GM23338 (cell line): ENCODE data around the gene KPNA5. TPM values are rescaled to one million over a fixed set of nuclear protein-coding genes. Genes with fewer than 3 reads are reported as not detected.
"Not testable (repeated sequence)": the region's sequence is repeated elsewhere in the genome, so short reads cannot be mapped to it uniquely, and the experiment has no call there.

ENCODE experiments used
- ATAC-seq: fragments of 200-7000 bp; cut with Tn5 transposase; 3 replicates; pipeline ENCODE4 v1.9.1; 2020
- DNase-seq: peaks from one replicate; pipeline ENCODE4 v3.0.0-alpha.2; 2015; ENCODE audit warnings: low spot score
- H2AFZ ChIP-seq: fragments of 200-600 bp; sonication (generic); 2 replicates; pipeline ENCODE4 v1.8.0; 2016; ENCODE audit warnings: antibody characterized with exemption, mild to moderate bottlenecking, moderate library complexity
- H3F3A ChIP-seq: fragments of 200-600 bp; sonication (generic); replicated peaks from 2 replicates; pipeline ENCODE4 v1.8.0; 2017; ENCODE audit warnings: antibody characterized with exemption, mixed run types, low read depth
- H3K27ac ChIP-seq: fragments of 200-600 bp; sonication (generic); 2 replicates; pipeline ENCODE4 v1.6.1; 2016; ENCODE audit warnings: low read depth
- H3K27me3 ChIP-seq: fragments of 200-600 bp; sonication (generic); 2 replicates; pipeline ENCODE4 v1.8.0; 2016; ENCODE audit warnings: mild to moderate bottlenecking, mixed run types, moderate library complexity; ENCODE audit not compliant: insufficient read depth
- H3K36me3 ChIP-seq: fragments of 200-600 bp; sonication (generic); 2 replicates; pipeline ENCODE4 v1.8.0; 2016; ENCODE audit warnings: mild to moderate bottlenecking; ENCODE audit not compliant: insufficient read depth
- H3K4me1 ChIP-seq: fragments of 200-600 bp; sonication (generic); 2 replicates; pipeline ENCODE4 v1.8.0; 2016; ENCODE audit warnings: mild to moderate bottlenecking, moderate library complexity; ENCODE audit not compliant: insufficient read depth
- H3K4me2 ChIP-seq: fragments of 200-600 bp; sonication (generic); 2 replicates; pipeline ENCODE4 v1.7.1; 2017; ENCODE audit warnings: mixed run types
- H3K4me3 ChIP-seq: fragments of 200-600 bp; sonication (generic); 2 replicates; pipeline ENCODE4 v1.6.1; 2016; ENCODE audit warnings: mixed run types
- H3K79me2 ChIP-seq: fragments of 200-600 bp; sonication (generic); replicated peaks from 2 replicates; pipeline ENCODE4 v1.8.0; 2017; ENCODE audit warnings: mild to moderate bottlenecking; ENCODE audit not compliant: insufficient read depth
- H3K9me2 ChIP-seq: fragments of 200-600 bp; sonication (generic); 2 replicates; pipeline ENCODE4 v1.8.0; 2017; ENCODE audit not compliant: insufficient read depth
- H4K20me1 ChIP-seq: fragments of 200-600 bp; sonication (generic); replicated peaks from 2 replicates; pipeline ENCODE4 v1.8.0; 2017; ENCODE audit warnings: mild to moderate bottlenecking; ENCODE audit not compliant: insufficient read depth
- H3K27ac Mint-ChIP-seq: 2 replicates; pipeline ENCODE4 v1.8.0; 2020; ENCODE audit warnings: inconsistent platforms, mild to moderate bottlenecking, moderate library complexity, mixed read lengths
- H3K27me3 Mint-ChIP-seq: 3 replicates; pipeline ENCODE4 v1.8.0; 2022; ENCODE audit warnings: low read depth, mild to moderate bottlenecking, moderate library complexity, mixed read lengths, inconsistent platforms; ENCODE audit not compliant: insufficient read depth, poor library complexity
- H3K36me3 Mint-ChIP-seq: 3 replicates; pipeline ENCODE4 v1.8.0; 2021; ENCODE audit warnings: low read depth, mild to moderate bottlenecking, inconsistent platforms, moderate library complexity, mixed read lengths
- H3K4me1 Mint-ChIP-seq: 3 replicates; pipeline ENCODE4 v1.8.0; 2020; ENCODE audit warnings: mild to moderate bottlenecking, inconsistent platforms, mixed read lengths
- H3K4me3 Mint-ChIP-seq: 3 replicates; pipeline ENCODE4 v1.8.0; 2021; ENCODE audit warnings: moderate library complexity, mild to moderate bottlenecking, inconsistent platforms, mixed read lengths
- H3K9me3 Mint-ChIP-seq: 3 replicates; pipeline ENCODE4 v1.8.0; 2020; ENCODE audit warnings: moderate library complexity, mild to moderate bottlenecking, inconsistent platforms, mixed read lengths
- CREB1 ChIP-seq: fragments of 250-450 bp; sonication (Bioruptor Pico); IDR thresholded peaks from 2 replicates; pipeline ENCODE4 v1.5.0; 2020; ENCODE audit warnings: low read depth, mild to moderate bottlenecking, moderate library complexity
- ETS1 ChIP-seq: IDR thresholded peaks from 2 replicates; pipeline ENCODE4 v1.6.1; 2016; ENCODE audit warnings: antibody characterized with exemption
- EZH2 ChIP-seq: fragments of 200-600 bp; sonication (generic); IDR thresholded peaks from one replicate; pipeline ENCODE4 v1.8.0; 2017; ENCODE audit warnings: antibody characterized with exemption, mild to moderate bottlenecking, low read depth; ENCODE audit not compliant: unreplicated experiment
- EZH2phosphoT487 ChIP-seq: fragments of 200-600 bp; sonication (generic); IDR thresholded peaks from one replicate; pipeline ENCODE4 v1.8.1; 2018; ENCODE audit warnings: antibody characterized with exemption; ENCODE audit not compliant: unreplicated experiment
- JUNB ChIP-seq: IDR thresholded peaks from one replicate; pipeline ENCODE4 v1.6.1; 2016; ENCODE audit warnings: antibody characterized with exemption; ENCODE audit not compliant: unreplicated experiment
- NANOG ChIP-seq: IDR thresholded peaks from 2 replicates; pipeline ENCODE4 v1.6.1; 2016; ENCODE audit warnings: antibody characterized with exemption, borderline replicate concordance
- POLR2AphosphoS5 ChIP-seq: IDR thresholded peaks from 2 replicates; pipeline ENCODE4 v1.6.1; 2016; ENCODE audit warnings: antibody characterized with exemption, low read depth
- STAT1 ChIP-seq: IDR thresholded peaks from one replicate; pipeline ENCODE4 v1.6.1; 2016; ENCODE audit warnings: antibody characterized with exemption; ENCODE audit not compliant: unreplicated experiment
- ZNF114 ChIP-seq: fragments of 250-450 bp; sonication (Bioruptor Pico); IDR thresholded peaks from 2 replicates; pipeline ENCODE4 v1.5.0; 2020; ENCODE audit warnings: mild to moderate bottlenecking, moderate library complexity
- ZNF331 ChIP-seq: fragments of 250-450 bp; sonication (Bioruptor Pico); IDR thresholded peaks from 2 replicates; pipeline ENCODE4 v1.5.0; 2020; ENCODE audit warnings: low read depth, mild to moderate bottlenecking, moderate library complexity
- polyA plus RNA-seq: library from polyadenylated mRNA; unstranded; fragments of >200 nt; fragmentation: Nextera tagmentation; extraction: Ambion mirVana; gene quantifications from 2 replicates; pipeline ENCODE4 v1.2.1, GENCODE V29; 2016
- total RNA-seq: library from RNA; depleted of rRNA; stranded (reverse); fragments of >200 nt; shearing (Covaris generic); gene quantifications from 2 replicates; pipeline ENCODE4 v1.2.3, GENCODE V29; 2014
- TF ChIP-seq, protein P1 (sequence below): IDR thresholded peaks from one replicate; pipeline ENCODE4 v1.6.1; 2018; ENCODE audit warnings: antibody characterized with exemption; ENCODE audit not compliant: unreplicated experiment
- TF ChIP-seq, protein P2 (sequence below): fragments of 250-450 bp; sonication (Bioruptor Pico); IDR thresholded peaks from 2 replicates; pipeline ENCODE4 v1.5.0; 2020; ENCODE audit warnings: mild to moderate bottlenecking, moderate library complexity

The KPNA5 gene
- total and polyA plus RNA-seq, 2 experiments from 2014 or later = 6.9 to 16.3 TPM

DNA sequence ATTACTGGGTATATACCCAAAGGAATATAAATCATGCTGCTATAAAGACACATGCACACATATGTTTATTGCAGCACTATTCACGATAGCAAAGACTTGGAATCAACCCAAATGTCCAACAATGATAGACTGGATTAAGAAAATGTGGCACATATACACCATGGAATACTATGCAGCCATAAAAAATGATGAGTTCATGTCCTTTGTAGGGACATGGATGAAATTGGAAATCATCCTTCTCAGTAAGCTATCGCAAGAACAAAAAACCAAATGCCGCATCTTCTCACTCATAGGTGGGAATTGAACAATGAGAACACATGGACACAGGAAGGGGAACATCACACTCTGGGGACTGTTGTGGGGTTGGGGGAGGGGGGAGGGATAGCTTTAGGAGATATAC lies 59.5 kb downstream of the KPNA5 start:
- H3K4me3 ChIP-seq, H3K27ac Mint-ChIP-seq, DNase-seq, H3K4me1 ChIP-seq, H3K9me2 ChIP-seq, H3K4me3 Mint-ChIP-seq, H3K4me1 Mint-ChIP-seq, H3K27me3 ChIP-seq, H3K4me2 ChIP-seq, ATAC-seq, H3K27ac ChIP-seq, H3F3A ChIP-seq, H3K36me3 ChIP-seq, H2AFZ ChIP-seq, H3K27me3 Mint-ChIP-seq, H4K20me1 ChIP-seq, H3K79me2 ChIP-seq: not testable (repeated sequence)
- peaks cover 34% of the 10 kb centered on the region for H3K36me3 Mint-ChIP-seq
- H3K9me3 Mint-ChIP-seq = peaks cover 41% of the 10 kb centered on the region

DNA sequence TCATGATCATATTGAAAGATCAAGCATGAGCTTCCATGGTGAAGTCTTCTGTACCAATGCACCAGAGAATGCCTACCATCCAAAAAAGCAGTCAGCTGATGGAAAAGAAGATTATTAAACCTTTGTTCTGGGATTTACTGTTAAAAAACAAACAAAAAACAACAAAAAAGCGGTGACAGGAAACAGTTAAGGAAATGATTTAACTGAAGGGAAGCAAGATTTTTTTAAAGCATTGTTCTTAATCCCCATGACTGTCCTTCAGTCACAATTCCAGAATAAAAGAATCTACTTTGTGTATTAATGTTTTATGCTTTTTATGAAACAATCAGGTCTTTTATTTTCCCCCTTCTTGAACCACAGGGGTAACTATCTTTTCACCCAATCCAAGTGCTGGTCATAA lies 60.6 kb downstream of the KPNA5 start:
- no peaks in the 10 kb centered on the region; the same call in 1 of the 2 replicates for H3K4me1 ChIP-seq
- no peaks in the 10 kb centered on the region for H3K27me3 ChIP-seq
- H4K20me1 ChIP-seq = no peaks in the 10 kb centered on the region
- H3K9me3 Mint-ChIP-seq = peaks cover 36% of the 10 kb centered on the region
- H3K36me3 Mint-ChIP-seq = peaks cover 24% of the 10 kb centered on the region
- H3K4me3 Mint-ChIP-seq = no peak overlapping the region
- no peak overlapping the region for H3K4me3 ChIP-seq
- DNase-seq (no peak), ATAC-seq (no peak)
- no peak overlapping the region for H3K27ac ChIP-seq
- peaks cover 6% of the 10 kb centered on the region; the same call in 1 of the 2 replicates for H3K36me3 ChIP-seq
- H3F3A ChIP-seq = no peaks in the 10 kb centered on the region
- no peaks in the 10 kb centered on the region for H3K9me2 ChIP-seq
- no peak overlapping the region for H2AFZ ChIP-seq
- H3K27ac Mint-ChIP-seq = no peak overlapping the region
- H3K4me2 ChIP-seq = no peak overlapping the region
- H3K27me3 Mint-ChIP-seq = no peaks in the 10 kb centered on the region
- H3K4me1 Mint-ChIP-seq = no peaks in the 10 kb centered on the region
- H3K79me2 ChIP-seq = no peaks in the 10 kb centered on the region
- TF ChIP-seq ZNF114 (CRISPR knock-in tag) (no peak), ETS1 (no peak), NANOG (no peak), STAT1 (no peak), CREB1 (CRISPR knock-in tag) (no peak), JUNB (no peak), EZH2phosphoT487 (no peak), EZH2 (no peak), ZNF331 (CRISPR knock-in tag) (no peak), POLR2AphosphoS5 (no peak)
- TF ChIP-seq, protein P1, sequence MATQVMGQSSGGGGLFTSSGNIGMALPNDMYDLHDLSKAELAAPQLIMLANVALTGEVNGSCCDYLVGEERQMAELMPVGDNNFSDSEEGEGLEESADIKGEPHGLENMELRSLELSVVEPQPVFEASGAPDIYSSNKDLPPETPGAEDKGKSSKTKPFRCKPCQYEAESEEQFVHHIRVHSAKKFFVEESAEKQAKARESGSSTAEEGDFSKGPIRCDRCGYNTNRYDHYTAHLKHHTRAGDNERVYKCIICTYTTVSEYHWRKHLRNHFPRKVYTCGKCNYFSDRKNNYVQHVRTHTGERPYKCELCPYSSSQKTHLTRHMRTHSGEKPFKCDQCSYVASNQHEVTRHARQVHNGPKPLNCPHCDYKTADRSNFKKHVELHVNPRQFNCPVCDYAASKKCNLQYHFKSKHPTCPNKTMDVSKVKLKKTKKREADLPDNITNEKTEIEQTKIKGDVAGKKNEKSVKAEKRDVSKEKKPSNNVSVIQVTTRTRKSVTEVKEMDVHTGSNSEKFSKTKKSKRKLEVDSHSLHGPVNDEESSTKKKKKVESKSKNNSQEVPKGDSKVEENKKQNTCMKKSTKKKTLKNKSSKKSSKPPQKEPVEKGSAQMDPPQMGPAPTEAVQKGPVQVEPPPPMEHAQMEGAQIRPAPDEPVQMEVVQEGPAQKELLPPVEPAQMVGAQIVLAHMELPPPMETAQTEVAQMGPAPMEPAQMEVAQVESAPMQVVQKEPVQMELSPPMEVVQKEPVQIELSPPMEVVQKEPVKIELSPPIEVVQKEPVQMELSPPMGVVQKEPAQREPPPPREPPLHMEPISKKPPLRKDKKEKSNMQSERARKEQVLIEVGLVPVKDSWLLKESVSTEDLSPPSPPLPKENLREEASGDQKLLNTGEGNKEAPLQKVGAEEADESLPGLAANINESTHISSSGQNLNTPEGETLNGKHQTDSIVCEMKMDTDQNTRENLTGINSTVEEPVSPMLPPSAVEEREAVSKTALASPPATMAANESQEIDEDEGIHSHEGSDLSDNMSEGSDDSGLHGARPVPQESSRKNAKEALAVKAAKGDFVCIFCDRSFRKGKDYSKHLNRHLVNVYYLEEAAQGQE = no peak
- TF ChIP-seq, protein P2, sequence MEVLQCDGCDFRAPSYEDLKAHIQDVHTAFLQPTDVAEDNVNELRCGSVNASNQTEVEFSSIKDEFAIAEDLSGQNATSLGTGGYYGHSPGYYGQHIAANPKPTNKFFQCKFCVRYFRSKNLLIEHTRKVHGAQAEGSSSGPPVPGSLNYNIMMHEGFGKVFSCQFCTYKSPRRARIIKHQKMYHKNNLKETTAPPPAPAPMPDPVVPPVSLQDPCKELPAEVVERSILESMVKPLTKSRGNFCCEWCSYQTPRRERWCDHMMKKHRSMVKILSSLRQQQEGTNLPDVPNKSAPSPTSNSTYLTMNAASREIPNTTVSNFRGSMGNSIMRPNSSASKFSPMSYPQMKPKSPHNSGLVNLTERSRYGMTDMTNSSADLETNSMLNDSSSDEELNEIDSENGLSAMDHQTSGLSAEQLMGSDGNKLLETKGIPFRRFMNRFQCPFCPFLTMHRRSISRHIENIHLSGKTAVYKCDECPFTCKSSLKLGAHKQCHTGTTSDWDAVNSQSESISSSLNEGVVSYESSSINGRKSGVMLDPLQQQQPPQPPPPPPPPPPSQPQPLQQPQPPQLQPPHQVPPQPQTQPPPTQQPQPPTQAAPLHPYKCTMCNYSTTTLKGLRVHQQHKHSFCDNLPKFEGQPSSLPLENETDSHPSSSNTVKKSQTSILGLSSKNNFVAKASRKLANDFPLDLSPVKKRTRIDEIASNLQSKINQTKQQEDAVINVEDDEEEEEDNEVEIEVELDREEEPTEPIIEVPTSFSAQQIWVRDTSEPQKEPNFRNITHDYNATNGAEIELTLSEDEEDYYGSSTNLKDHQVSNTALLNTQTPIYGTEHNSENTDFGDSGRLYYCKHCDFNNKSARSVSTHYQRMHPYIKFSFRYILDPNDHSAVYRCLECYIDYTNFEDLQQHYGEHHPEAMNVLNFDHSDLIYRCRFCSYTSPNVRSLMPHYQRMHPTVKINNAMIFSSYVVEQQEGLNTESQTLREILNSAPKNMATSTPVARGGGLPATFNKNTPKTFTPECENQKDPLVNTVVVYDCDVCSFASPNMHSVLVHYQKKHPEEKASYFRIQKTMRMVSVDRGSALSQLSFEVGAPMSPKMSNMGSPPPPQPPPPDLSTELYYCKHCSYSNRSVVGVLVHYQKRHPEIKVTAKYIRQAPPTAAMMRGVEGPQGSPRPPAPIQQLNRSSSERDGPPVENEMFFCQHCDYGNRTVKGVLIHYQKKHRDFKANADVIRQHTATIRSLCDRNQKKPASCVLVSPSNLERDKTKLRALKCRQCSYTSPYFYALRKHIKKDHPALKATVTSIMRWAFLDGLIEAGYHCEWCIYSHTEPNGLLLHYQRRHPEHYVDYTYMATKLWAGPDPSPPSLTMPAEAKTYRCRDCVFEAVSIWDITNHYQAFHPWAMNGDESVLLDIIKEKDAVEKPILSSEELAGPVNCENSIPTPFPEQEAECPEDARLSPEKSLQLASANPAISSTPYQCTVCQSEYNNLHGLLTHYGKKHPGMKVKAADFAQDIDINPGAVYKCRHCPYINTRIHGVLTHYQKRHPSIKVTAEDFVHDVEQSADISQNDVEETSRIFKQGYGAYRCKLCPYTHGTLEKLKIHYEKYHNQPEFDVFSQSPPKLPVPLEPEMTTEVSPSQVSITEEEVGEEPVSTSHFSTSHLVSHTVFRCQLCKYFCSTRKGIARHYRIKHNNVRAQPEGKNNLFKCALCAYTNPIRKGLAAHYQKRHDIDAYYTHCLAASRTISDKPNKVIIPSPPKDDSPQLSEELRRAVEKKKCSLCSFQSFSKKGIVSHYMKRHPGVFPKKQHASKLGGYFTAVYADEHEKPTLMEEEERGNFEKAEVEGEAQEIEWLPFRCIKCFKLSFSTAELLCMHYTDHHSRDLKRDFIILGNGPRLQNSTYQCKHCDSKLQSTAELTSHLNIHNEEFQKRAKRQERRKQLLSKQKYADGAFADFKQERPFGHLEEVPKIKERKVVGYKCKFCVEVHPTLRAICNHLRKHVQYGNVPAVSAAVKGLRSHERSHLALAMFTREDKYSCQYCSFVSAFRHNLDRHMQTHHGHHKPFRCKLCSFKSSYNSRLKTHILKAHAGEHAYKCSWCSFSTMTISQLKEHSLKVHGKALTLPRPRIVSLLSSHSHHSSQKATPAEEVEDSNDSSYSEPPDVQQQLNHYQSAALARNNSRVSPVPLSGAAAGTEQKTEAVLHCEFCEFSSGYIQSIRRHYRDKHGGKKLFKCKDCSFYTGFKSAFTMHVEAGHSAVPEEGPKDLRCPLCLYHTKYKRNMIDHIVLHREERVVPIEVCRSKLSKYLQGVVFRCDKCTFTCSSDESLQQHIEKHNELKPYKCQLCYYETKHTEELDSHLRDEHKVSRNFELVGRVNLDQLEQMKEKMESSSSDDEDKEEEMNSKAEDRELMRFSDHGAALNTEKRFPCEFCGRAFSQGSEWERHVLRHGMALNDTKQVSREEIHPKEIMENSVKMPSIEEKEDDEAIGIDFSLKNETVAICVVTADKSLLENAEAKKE = no peak
